ENCODE data around the gene LMAN1L. TPM values are rescaled to one million over a fixed set of nuclear protein-coding genes. Genes with fewer than 3 reads are reported as not detected.
A peak's percentile ranks its signal among the peaks of the same experiment; 100 is the strongest.

The LMAN1L gene
- polyA plus RNA-seq, 3 donors: 0.08 TPM; not detected in 2

- 46% methylated on average over 15 of the region's 18 CpGs for WGBS (ENCODE audit: insufficient coverage)
- peak; percentile 98 for TF ChIP-seq CTCF (IDR thresholded peaks at IDR 0.05)
- no peak overlapping the region for H3K4me3 Mint-ChIP-seq
- H3K4me1 Mint-ChIP-seq: peaks cover 44% of the 10 kb centered on the region
- peaks cover 74 to 91% of the 10 kb centered on the region in 2 donors for H3K36me3 Mint-ChIP-seq
- H3K9me3 ChIP-seq (replicated peaks in 1 of 2; ENCODE audit: control insufficient read depth in 1 of 2, insufficient read depth in 1 of 2, low read length in 2 of 2): no peaks in the 10 kb centered on the region
- H3K9ac ChIP-seq (ENCODE audit: insufficient read depth, low read length, poor library complexity, severe bottlenecking): peak overlapping the region; percentile 49
- H4K20me1 ChIP-seq (ENCODE audit: insufficient read depth, low read length): peaks cover 99% of the 10 kb centered on the region
- H3K4me3 ChIP-seq (replicated peaks in 1 of 3; ENCODE audit: low read depth in 2 of 3, low read length in 3 of 3): no peak overlapping the region
- H3K9me3 Mint-ChIP-seq: no peaks in the 10 kb centered on the region
- peak overlapping the region; percentile 64 to 93 for H3K27ac ChIP-seq (ENCODE audit: low read depth in 1 of 2, low read length in 2 of 2)
- peak overlapping the region; percentile 17 for H3K4me2 ChIP-seq (replicated peaks; ENCODE audit: extremely low read depth, low read length, poor library complexity, severe bottlenecking)
- peak; percentile 95 to 98 (median 96) for DNase-seq
- H3K27me3 ChIP-seq (ENCODE audit: control insufficient read depth in 2 of 2, insufficient read depth in 2 of 2, low read length in 2 of 2): no peaks in the 10 kb centered on the region
- intact Hi-C loops (cut with micrococcal nuclease): loop anchor here (1.0 to 10.0 kb wide), 4 partner anchors 10 to 165 kb away; no protein-coding TSS in a partner anchor
- peak overlapping the region; percentile 93 to 98 (median 96) for H3K27ac Mint-ChIP-seq
- H3K36me3 ChIP-seq (replicated peaks in 1 of 2; ENCODE audit: control insufficient read depth in 1 of 2, insufficient read depth in 2 of 2, low read length in 2 of 2): peaks cover 66 to 87% of the 10 kb centered on the region in 2 donors
- no peak overlapping the region for H2AFZ ChIP-seq (ENCODE audit: insufficient read depth, low read depth, low read length, poor library complexity, severe bottlenecking)
- H3K27me3 Mint-ChIP-seq (ENCODE audit: low read depth in 3 of 3): peaks cover 0 to 1% (median 1%) of the 10 kb centered on the region in 3 donors
- H3K79me2 ChIP-seq (ENCODE audit: insufficient read depth, low read length): peaks cover 65% of the 10 kb centered on the region
- peaks cover 36 to 49% of the 10 kb centered on the region in 2 donors for H3K4me1 ChIP-seq (ENCODE audit: control insufficient read depth in 1 of 2, insufficient read depth in 2 of 2, low read length in 2 of 2)
Measured at GRCh38 chr15:74799856-74800558, 12.6 kb upstream of the LMAN1L start.

GRCh38 chr15:74800559-74801094 is 12.0 kb upstream of the LMAN1L start:
- H4K20me1 ChIP-seq (ENCODE audit: insufficient read depth, low read length): peaks cover 96% of the 10 kb centered on the region
- peaks cover 36 to 44% of the 10 kb centered on the region in 2 donors for H3K4me1 ChIP-seq (ENCODE audit: control insufficient read depth in 1 of 2, insufficient read depth in 2 of 2, low read length in 2 of 2)
- peaks cover 69 to 85% of the 10 kb centered on the region in 2 donors for H3K36me3 Mint-ChIP-seq
- H2AFZ ChIP-seq (ENCODE audit: insufficient read depth, low read depth, low read length, poor library complexity, severe bottlenecking): no peak overlapping the region
- H3K4me2 ChIP-seq (replicated peaks; ENCODE audit: extremely low read depth, low read length, poor library complexity, severe bottlenecking): no peak overlapping the region
- peak in 2 of 3 donors; percentile 57 to 65 for DNase-seq
- H3K9me3 ChIP-seq (replicated peaks in 1 of 2; ENCODE audit: control insufficient read depth in 1 of 2, insufficient read depth in 1 of 2, low read length in 2 of 2): no peaks in the 10 kb centered on the region
- no peak overlapping the region for H3K4me3 ChIP-seq (replicated peaks in 1 of 3; ENCODE audit: low read depth in 2 of 3, low read length in 3 of 3)
- H3K9me3 Mint-ChIP-seq: no peaks in the 10 kb centered on the region
- peaks cover 65 to 82% of the 10 kb centered on the region in 2 donors for H3K36me3 ChIP-seq (replicated peaks in 1 of 2; ENCODE audit: control insufficient read depth in 1 of 2, insufficient read depth in 2 of 2, low read length in 2 of 2)
- no peaks in the 10 kb centered on the region for H3K27me3 ChIP-seq (ENCODE audit: control insufficient read depth in 2 of 2, insufficient read depth in 2 of 2, low read length in 2 of 2)
- intact Hi-C loops (cut with micrococcal nuclease): loop anchor here (1.0 to 10.0 kb wide), 2 partner anchors 29 to 166 kb away; no protein-coding TSS in a partner anchor
- H3K27ac ChIP-seq (ENCODE audit: low read depth in 1 of 2, low read length in 2 of 2): peak overlapping the region; percentile 64 to 93
- H3K4me1 Mint-ChIP-seq: peaks cover 38% of the 10 kb centered on the region
- 75% methylated on average over 10 of the region's 20 CpGs for WGBS (ENCODE audit: insufficient coverage)
- H3K27me3 Mint-ChIP-seq (ENCODE audit: low read depth in 3 of 3): peaks cover 0 to 1% (median 1%) of the 10 kb centered on the region in 3 donors
- peaks cover 59% of the 10 kb centered on the region for H3K79me2 ChIP-seq (ENCODE audit: insufficient read depth, low read length)
- peak overlapping the region; percentile 89 to 98 (median 94) for H3K27ac Mint-ChIP-seq
- H3K4me3 Mint-ChIP-seq: no peak overlapping the region
- no peak for TF ChIP-seq CTCF (IDR thresholded peaks at IDR 0.05)
- no peak overlapping the region for H3K9ac ChIP-seq (ENCODE audit: insufficient read depth, low read length, poor library complexity, severe bottlenecking)

All from CD14-positive monocyte (primary cell).